CD4-positive, alpha-beta T cell treated with Interleukin-2 at 100 ng/mL for 4 hours (primary cell): ENCODE results near the gene SATL1.
"Not testable (repeated sequence)": the region's sequence is repeated elsewhere in the genome, so short reads cannot be mapped to it uniquely, and the experiment has no call there.

ENCODE experiments used
- DNase-seq: peaks from one replicate; pipeline ENCODE4 v3.0.0-alpha.2; 2020; ENCODE audit warnings: low spot score

SATL1 gene

GRCh38 chrX:85243761-85244449 lies at the start of gene SATL1, which contains the start of gene ZNF711:
SATL1 (minus strand) TSS chrX:85243779; CDS start chrX:85108968, 134,811 bp downstream.
ZNF711 (plus strand) TSS chrX:85243991; CDS start chrX:85247573, 3,582 bp downstream.
- DNase-seq: peak; percentile 17

- no peak for DNase-seq
These were observed 45.6 kb upstream of the SATL1 start for GRCh38 chrX:85288992-85289723.

GRCh38 chrX:85285286-85285685 lies 41.7 kb upstream of the SATL1 start:
- not testable (repeated sequence) for DNase-seq

- no peak for DNase-seq
These were observed 1.1 kb upstream of the SATL1 start for GRCh38 chrX:85244450-85245211.

- no peak for DNase-seq
These were observed 424 bp downstream of the SATL1 start for GRCh38 chrX:85243155-85243554.

- no peak for DNase-seq
These were observed 20.2 kb downstream of the SATL1 start for GRCh38 chrX:85223359-85223758.

- no peak for DNase-seq
These were observed 22.2 kb downstream of the SATL1 start for GRCh38 chrX:85221361-85221760.

- DNase-seq: no peak
These were observed 27.6 kb downstream of the SATL1 start for GRCh38 chrX:85215946-85216345.

- no peak for DNase-seq
These were observed 29.6 kb downstream of the SATL1 start for GRCh38 chrX:85213792-85214530.

GRCh38 chrX:85203461-85203970 lies 40.1 kb downstream of the SATL1 start:
- no peak for DNase-seq

GRCh38 chrX:85196319-85196718 lies 47.3 kb downstream of the SATL1 start:
- no peak for DNase-seq

GRCh38 chrX:85159644-85160043 lies 83.9 kb downstream of the SATL1 start:
- DNase-seq: no peak

GRCh38 chrX:85140964-85141363 lies 102.6 kb downstream of the SATL1 start:
- no peak for DNase-seq

- no peak for DNase-seq
These were observed 104.2 kb downstream of the SATL1 start for GRCh38 chrX:85139422-85139821.

- no peak for DNase-seq
These were observed 107.2 kb downstream of the SATL1 start for GRCh38 chrX:85136409-85136808.

GRCh38 chrX:85115252-85115651 lies 128.3 kb downstream of the SATL1 start:
- no peak for DNase-seq

- DNase-seq: no peak
These were observed 128.8 kb downstream of the SATL1 start for GRCh38 chrX:85114776-85115175.

GRCh38 chrX:85114171-85114570 lies 129.4 kb downstream of the SATL1 start:
- no peak for DNase-seq

- DNase-seq: no peak
These were observed 129.8 kb downstream of the SATL1 start for GRCh38 chrX:85113746-85114145.

GRCh38 chrX:85112293-85112692 lies 131.3 kb downstream of the SATL1 start:
- DNase-seq: no peak

GRCh38 chrX:85111347-85111746 lies 132.2 kb downstream of the SATL1 start:
- peak; percentile 9 for DNase-seq

- DNase-seq: no peak
These were observed 134.3 kb downstream of the SATL1 start for GRCh38 chrX:85109235-85109634.
